Keratinocyte (primary cell): ENCODE data around the gene RRAD. TPM values are rescaled to one million over a fixed set of nuclear protein-coding genes. Genes with fewer than 3 reads are reported as not detected.

Experiments used
- DNase-seq: peaks from one replicate; pipeline ENCODE4 v3.0.0-alpha.2; 2011; ENCODE audit warnings: low read depth, missing footprints, low spot score
- FAIRE-seq: peaks from 2 replicates; lab custom pipeline; 2011; peaks lifted over from hg19 to GRCh38; lab: Jason Lieb, UNC
- H2AFZ ChIP-seq: 2 replicates; pipeline ENCODE4 v1.6.0; 2012; ENCODE audit warnings: low read length, control low read depth, inconsistent platforms; ENCODE audit not compliant: control insufficient read depth
- H3K27ac ChIP-seq: 2 replicates; pipeline ENCODE4 v1.5.1; 2011; ENCODE audit warnings: low read length; ENCODE audit not compliant: control insufficient read depth, insufficient read depth
- H3K27me3 ChIP-seq: 3 replicates; pipeline ENCODE4 v1.6.0; 2011; ENCODE audit warnings: low read length; ENCODE audit not compliant: control insufficient read depth, insufficient read depth; ENCODE audit errors: extremely low read depth
- H3K36me3 ChIP-seq, 2 experiments: 2 replicates in 1 of 2; 3 replicates in 1 of 2; pipeline ENCODE4 v1.5.1; 2011; ENCODE audit warnings: low read length in 2 of 2, mild to moderate bottlenecking in 1 of 2; ENCODE audit not compliant: control insufficient read depth in 2 of 2, insufficient read depth in 2 of 2; ENCODE audit errors: extremely low read depth in 1 of 2
- H3K4me1 ChIP-seq: 3 replicates; pipeline ENCODE4 v1.5.1; 2011; ENCODE audit warnings: low read length; ENCODE audit not compliant: control insufficient read depth, insufficient read depth; ENCODE audit errors: extremely low read depth
- H3K4me2 ChIP-seq: 3 replicates; pipeline ENCODE4 v1.6.0; 2011; ENCODE audit warnings: low read depth, low read length; ENCODE audit not compliant: control insufficient read depth, insufficient read depth; ENCODE audit errors: extremely low read depth
- H3K4me3 ChIP-seq, 3 experiments: fragments of 200-600 bp in 1 of 3; sonication (generic) in 1 of 3; 2 replicates in 2 of 3; 3 replicates in 1 of 3; pipeline ENCODE4 v1.5.1; 2011 to 2016; ENCODE audit warnings: low read length in 3 of 3, mild to moderate bottlenecking in 3 of 3, control low read depth in 2 of 3, inconsistent platforms in 1 of 3, low read depth in 1 of 3, mixed read lengths in 1 of 3, mixed run types in 1 of 3, moderate library complexity in 1 of 3; ENCODE audit not compliant: control insufficient read depth in 2 of 3, insufficient read depth in 2 of 3; ENCODE audit errors: extremely low read depth in 1 of 3
- H3K79me2 ChIP-seq: 2 replicates; pipeline ENCODE4 v1.6.0; 2012; ENCODE audit warnings: low read length; ENCODE audit not compliant: control insufficient read depth, insufficient read depth
- H3K9ac ChIP-seq: 3 replicates; pipeline ENCODE4 v1.6.0; 2011; ENCODE audit warnings: low read length; ENCODE audit not compliant: control insufficient read depth, insufficient read depth; ENCODE audit errors: extremely low read depth
- H3K9me1 ChIP-seq: 3 replicates; pipeline ENCODE4 v1.6.0; 2011; ENCODE audit warnings: low read length; ENCODE audit not compliant: control insufficient read depth, insufficient read depth; ENCODE audit errors: extremely low read depth
- H3K9me3 ChIP-seq: 2 replicates; pipeline ENCODE4 v1.5.1; 2012; ENCODE audit warnings: low read depth, low read length; ENCODE audit not compliant: control insufficient read depth
- H4K20me1 ChIP-seq: 3 replicates; pipeline ENCODE4 v1.6.0; 2011; ENCODE audit warnings: low read length; ENCODE audit not compliant: control insufficient read depth, insufficient read depth; ENCODE audit errors: extremely low read depth
- EZH2 ChIP-seq: IDR thresholded peaks from one replicate; pipeline ENCODE4 v1.6.1; 2012; ENCODE audit warnings: inconsistent platforms, mild to moderate bottlenecking, low read length, moderate library complexity
- dilution Hi-C: fragments of 300-500 bp; cut with MboI; formaldehyde crosslinking; loops from one replicate; pipeline ENCODE4 v1.7.0; 2020; ENCODE audit warnings: low sequenced_read_pairs; ENCODE audit not compliant: extremely low pct_ligation_motif_present
- polyA plus RNA-seq, 5 experiments: library from polyadenylated mRNA; depleted of rRNA in 3 of 5; stranded (reverse) in 3 of 5; stranded (forward) in 1 of 5; unstranded in 1 of 5; fragments of >200 nt; gene quantifications; 1 replicate in 1 of 5; 2 replicates in 3 of 5; 3 replicates in 1 of 5; pipeline versions ENCODE4 v1.2.1 to v1.2.3, GENCODE V29; 2011 to 2012; ENCODE audit warnings: missing spikeins in 2 of 5, low read depth in 1 of 5, low replicate concordance in 1 of 5
- TF ChIP-seq, protein P1 (sequence below), 3 experiments: IDR thresholded peaks in 1 of 3; conservative IDR thresholded peaks in 1 of 3; optimal IDR thresholded peaks in 1 of 3; 2 replicates in 2 of 3; 3 replicates in 1 of 3; pipeline versions ENCODE3 to v1.5.1; 2011; ENCODE audit warnings: low read length in 3 of 3, mild to moderate bottlenecking in 3 of 3, moderate library complexity in 2 of 3, control low read depth in 1 of 3, inconsistent platforms in 1 of 3; ENCODE audit not compliant: insufficient read depth in 2 of 3; ENCODE audit errors: extremely low read depth in 1 of 3

Gene RRAD
- polyA plus RNA-seq, 1 donor (not counting 4 experiments of a cell fraction or from before 2014, with no cell fraction given), result 2.7 TPM

DNA sequence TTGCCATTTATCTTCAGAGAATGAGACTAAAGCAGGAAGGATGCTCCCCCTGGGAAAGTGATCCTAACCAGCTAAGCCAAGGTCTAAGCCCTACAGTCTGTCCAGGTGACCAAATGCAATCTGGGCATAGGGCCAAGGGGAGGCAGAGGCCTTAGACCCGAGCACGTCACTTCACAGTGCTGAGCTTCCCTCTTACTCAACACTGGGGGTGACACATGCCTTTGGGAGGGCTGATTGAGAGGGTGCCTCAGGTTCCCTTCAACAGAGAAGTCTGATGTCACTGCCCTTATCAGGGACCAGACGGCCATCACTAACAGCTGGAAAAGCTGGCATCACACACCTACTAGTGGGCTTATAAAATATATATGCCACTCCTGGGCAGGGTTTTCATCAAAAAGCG lies 4.9 kb upstream of the RRAD start:
- H3K9me1 ChIP-seq, result no peaks in the 10 kb centered on the region
- H3K27ac ChIP-seq, result no peak overlapping the region
- no peak for FAIRE-seq
- dilution Hi-C loops, result no loop called here
- peaks cover 0 to 8% of the 10 kb centered on the region in 2 experiments for H3K36me3 ChIP-seq
- no peaks in the 10 kb centered on the region for H4K20me1 ChIP-seq
- H3K79me2 ChIP-seq, result peaks cover 13% of the 10 kb centered on the region
- no peak for DNase-seq
- no peak overlapping the region for H3K4me2 ChIP-seq
- H3K4me1 ChIP-seq, result peaks cover 26% of the 10 kb centered on the region
- H3K27me3 ChIP-seq, result peaks cover 9% of the 10 kb centered on the region
- H2AFZ ChIP-seq, result no peak overlapping the region
- no peak overlapping the region for H3K4me3 ChIP-seq
- TF ChIP-seq, protein P1, sequence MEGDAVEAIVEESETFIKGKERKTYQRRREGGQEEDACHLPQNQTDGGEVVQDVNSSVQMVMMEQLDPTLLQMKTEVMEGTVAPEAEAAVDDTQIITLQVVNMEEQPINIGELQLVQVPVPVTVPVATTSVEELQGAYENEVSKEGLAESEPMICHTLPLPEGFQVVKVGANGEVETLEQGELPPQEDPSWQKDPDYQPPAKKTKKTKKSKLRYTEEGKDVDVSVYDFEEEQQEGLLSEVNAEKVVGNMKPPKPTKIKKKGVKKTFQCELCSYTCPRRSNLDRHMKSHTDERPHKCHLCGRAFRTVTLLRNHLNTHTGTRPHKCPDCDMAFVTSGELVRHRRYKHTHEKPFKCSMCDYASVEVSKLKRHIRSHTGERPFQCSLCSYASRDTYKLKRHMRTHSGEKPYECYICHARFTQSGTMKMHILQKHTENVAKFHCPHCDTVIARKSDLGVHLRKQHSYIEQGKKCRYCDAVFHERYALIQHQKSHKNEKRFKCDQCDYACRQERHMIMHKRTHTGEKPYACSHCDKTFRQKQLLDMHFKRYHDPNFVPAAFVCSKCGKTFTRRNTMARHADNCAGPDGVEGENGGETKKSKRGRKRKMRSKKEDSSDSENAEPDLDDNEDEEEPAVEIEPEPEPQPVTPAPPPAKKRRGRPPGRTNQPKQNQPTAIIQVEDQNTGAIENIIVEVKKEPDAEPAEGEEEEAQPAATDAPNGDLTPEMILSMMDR (optimal IDR thresholded peaks at IDR 0.05 in 1 of 3, IDR thresholded peaks at IDR 0.05 in 1 of 3, conservative IDR thresholded peaks at IDR 0.05 in 1 of 3; ENCODE audit: extremely low read depth in 1 of 3, insufficient read depth in 2 of 3, low read length in 3 of 3), result no peak
- TF ChIP-seq EZH2, result no peak
- no peaks in the 10 kb centered on the region for H3K9me3 ChIP-seq
- H3K9ac ChIP-seq, result no peak overlapping the region

- Histone ChIP-seq H3K36me3 (peaks cover 0 to 8% of the 10 kb centered on the region in 2 experiments), H3K4me2 (no peak overlapping the region), H3K4me1 (peaks cover 26% of the 10 kb centered on the region), H4K20me1 (no peaks in the 10 kb centered on the region), H3K9ac (no peak overlapping the region), H3K9me1 (no peaks in the 10 kb centered on the region), H3K27me3 (peaks cover 22% of the 10 kb centered on the region), H3K27ac (no peak overlapping the region), H2AFZ (no peak overlapping the region), H3K79me2 (peaks cover 8% of the 10 kb centered on the region), H3K4me3 (no peak overlapping the region), H3K9me3 (no peaks in the 10 kb centered on the region)
- dilution Hi-C loops, result no loop called here
- DNase-seq, result no peak
- TF ChIP-seq, protein P1 (optimal IDR thresholded peaks at IDR 0.05 in 1 of 3, IDR thresholded peaks at IDR 0.05 in 1 of 3, conservative IDR thresholded peaks at IDR 0.05 in 1 of 3; ENCODE audit: extremely low read depth in 1 of 3, insufficient read depth in 2 of 3, low read length in 3 of 3), result peak; percentile 38 to 71 (median 62)
- no peak for TF ChIP-seq EZH2
- FAIRE-seq, result no peak
Observed at GRCh38 chr16:66928702-66929388, 3.5 kb upstream of the RRAD start.
